HepG2 (cell line): Measurements from ENCODE around the gene BCL2L1. TPM values are rescaled to one million over a fixed set of nuclear protein-coding genes. Genes with fewer than 3 reads are reported as not detected.

Experiments
- BRCA1 ChIP-seq: sonication (generic); formaldehyde crosslinking; IDR thresholded peaks from 2 replicates; pipeline ENCODE4 v1.4.0; 2020; ENCODE audit warnings: missing genetic modification reagents
- FOXK1 ChIP-seq: sonication (generic); formaldehyde crosslinking; IDR thresholded peaks from 2 replicates; pipeline ENCODE4 v1.4.0; 2020; ENCODE audit warnings: low read depth, missing genetic modification reagents, borderline replicate concordance
- GATAD2A ChIP-seq: IDR thresholded peaks from 2 replicates; pipeline ENCODE4 v1.6.1; 2016
- HMG20B ChIP-seq: conservative IDR thresholded peaks from 2 replicates; pipeline ENCODE4 v1.6.1; 2016; ENCODE audit warnings: missing genetic modification reagents, missing compliant biosample characterization
- HNF4G ChIP-seq, 2 experiments: sonication (generic) in 1 of 2; formaldehyde crosslinking in 1 of 2; IDR thresholded peaks; 2 replicates each; pipeline versions ENCODE4 v1.4.0 to v1.6.1; 2011 to 2020; ENCODE audit warnings: borderline replicate concordance in 2 of 2, low read depth in 2 of 2, mild to moderate bottlenecking in 2 of 2, low read length in 1 of 2, missing genetic modification reagents in 1 of 2, moderate library complexity in 1 of 2
- ISL2 ChIP-seq: sonication (generic); formaldehyde crosslinking; IDR thresholded peaks from 2 replicates; pipeline ENCODE4 v1.5.0; 2020; ENCODE audit warnings: missing genetic modification reagents
- MEIS1 ChIP-seq: sonication (generic); formaldehyde crosslinking; IDR thresholded peaks from 2 replicates; pipeline ENCODE4 v1.9.0; 2021; ENCODE audit warnings: mild to moderate bottlenecking, missing genetic modification reagents, moderate library complexity, borderline replicate concordance
- MIER2 ChIP-seq: IDR thresholded peaks from 2 replicates; pipeline ENCODE4 v1.6.1; 2016; ENCODE audit warnings: missing biosample characterization, missing genetic modification reagents
- PTBP1 ChIP-seq: fragments of 200-400 bp; formaldehyde crosslinking; IDR thresholded peaks from 2 replicates; pipeline ENCODE4 v1.6.1; 2018; ENCODE audit warnings: low read length, low read depth; ENCODE audit not compliant: poor library complexity, severe bottlenecking
- REXO4 ChIP-seq: sonication (generic); formaldehyde crosslinking; IDR thresholded peaks from 2 replicates; pipeline ENCODE4 v1.8.0; 2022; ENCODE audit warnings: missing genetic modification reagents, mild to moderate bottlenecking, borderline replicate concordance
- SPEN ChIP-seq: sonication (generic); formaldehyde crosslinking; IDR thresholded peaks from 2 replicates; pipeline ENCODE4 v1.5.1; 2020; ENCODE audit warnings: low read depth, mild to moderate bottlenecking, missing genetic modification reagents
- TBL1XR1 ChIP-seq: fragments of 150-350 bp; IDR thresholded peaks from 2 replicates; pipeline ENCODE4 v1.6.1; 2014; ENCODE audit warnings: borderline replicate concordance, low read length; ENCODE audit not compliant: partially characterized antibody
- TBX3 ChIP-seq: fragments of 450-650 bp; IDR thresholded peaks from 2 replicates; pipeline ENCODE4 v1.6.1; 2017; ENCODE audit warnings: antibody characterized with exemption, mild to moderate bottlenecking, inconsistent platforms, borderline replicate concordance
- TEAD3 ChIP-seq: optimal IDR thresholded peaks from 2 replicates; pipeline ENCODE3; 2016; ENCODE audit warnings: borderline replicate concordance
- TMF1 ChIP-seq: sonication (generic); formaldehyde crosslinking; IDR thresholded peaks from 2 replicates; pipeline ENCODE4 v1.8.1; 2022; ENCODE audit warnings: low read depth, missing genetic modification reagents
- ZNF180 ChIP-seq: sonication (generic); formaldehyde crosslinking; IDR thresholded peaks from 2 replicates; pipeline ENCODE4 v1.4.0; 2020; ENCODE audit warnings: low read depth, missing genetic modification reagents, borderline replicate concordance
- ZNF260 ChIP-seq: sonication (generic); formaldehyde crosslinking; IDR thresholded peaks from 2 replicates; pipeline ENCODE4 v1.4.0; 2020; ENCODE audit warnings: missing genetic modification reagents, low read depth, mild to moderate bottlenecking, borderline replicate concordance
- ZNF292 ChIP-seq: sonication (generic); formaldehyde crosslinking; IDR thresholded peaks from 2 replicates; pipeline ENCODE4 v1.8.1; 2022; ENCODE audit warnings: mild to moderate bottlenecking, low read depth, missing genetic modification reagents, borderline replicate concordance
- ZNF749 ChIP-seq: sonication (generic); formaldehyde crosslinking; IDR thresholded peaks from 2 replicates; pipeline ENCODE4 v1.8.0; 2022; ENCODE audit warnings: mild to moderate bottlenecking, missing genetic modification reagents, moderate library complexity, borderline replicate concordance
- ZSCAN21 ChIP-seq: sonication (generic); formaldehyde crosslinking; IDR thresholded peaks from 2 replicates; pipeline ENCODE4 v1.8.0; 2022; ENCODE audit warnings: mild to moderate bottlenecking, missing genetic modification reagents, moderate library complexity, borderline replicate concordance
- ZSCAN30 ChIP-seq: sonication (generic); formaldehyde crosslinking; IDR thresholded peaks from 2 replicates; pipeline ENCODE4 v1.5.0; 2020; ENCODE audit warnings: mild to moderate bottlenecking, missing genetic modification reagents
- polyA plus RNA-seq, 8 experiments: library from polyadenylated mRNA; depleted of rRNA in 3 of 8; stranded (reverse) in 7 of 8; unstranded in 1 of 8; fragments of >200 nt; fragmentation: Illumina TruSeq in 4 of 8; extraction: Trizol in 4 of 8; gene quantifications; 2 replicates each; pipeline versions ENCODE4 v1.2.1 to v1.2.3, GENCODE V29; 2011 to 2016; ENCODE audit warnings: low read depth in 4 of 8, missing spikeins in 1 of 8, mixed read lengths in 1 of 8; ENCODE audit not compliant: insufficient read depth in 1 of 8
- total RNA-seq, 5 experiments: library from RNA; depleted of rRNA; stranded (reverse); fragments of >200 nt; fragmentation: Illumina TruSeq; extraction: Trizol; gene quantifications; 2 replicates each; pipeline ENCODE4 v1.2.3, GENCODE V29; 2016; ENCODE audit warnings: low read depth in 1 of 5
- TF ChIP-seq, protein P1 (sequence below): sonication (generic); formaldehyde crosslinking; conservative IDR thresholded peaks from 2 replicates; pipeline ENCODE4 v1.4.0; 2020; ENCODE audit warnings: mild to moderate bottlenecking, missing genetic modification reagents, moderate library complexity
- TF ChIP-seq, protein P2 (sequence below): IDR thresholded peaks from 2 replicates; pipeline ENCODE4 v1.6.1; 2016; ENCODE audit warnings: missing compliant biosample characterization, missing genetic modification reagents, borderline replicate concordance

The BCL2L1 gene
- total and polyA plus RNA-seq, 2 of the 13 experiments (the other 11 are each of a cell fraction or from before 2014, with no cell fraction given) = 164 to 258 TPM

DNA sequence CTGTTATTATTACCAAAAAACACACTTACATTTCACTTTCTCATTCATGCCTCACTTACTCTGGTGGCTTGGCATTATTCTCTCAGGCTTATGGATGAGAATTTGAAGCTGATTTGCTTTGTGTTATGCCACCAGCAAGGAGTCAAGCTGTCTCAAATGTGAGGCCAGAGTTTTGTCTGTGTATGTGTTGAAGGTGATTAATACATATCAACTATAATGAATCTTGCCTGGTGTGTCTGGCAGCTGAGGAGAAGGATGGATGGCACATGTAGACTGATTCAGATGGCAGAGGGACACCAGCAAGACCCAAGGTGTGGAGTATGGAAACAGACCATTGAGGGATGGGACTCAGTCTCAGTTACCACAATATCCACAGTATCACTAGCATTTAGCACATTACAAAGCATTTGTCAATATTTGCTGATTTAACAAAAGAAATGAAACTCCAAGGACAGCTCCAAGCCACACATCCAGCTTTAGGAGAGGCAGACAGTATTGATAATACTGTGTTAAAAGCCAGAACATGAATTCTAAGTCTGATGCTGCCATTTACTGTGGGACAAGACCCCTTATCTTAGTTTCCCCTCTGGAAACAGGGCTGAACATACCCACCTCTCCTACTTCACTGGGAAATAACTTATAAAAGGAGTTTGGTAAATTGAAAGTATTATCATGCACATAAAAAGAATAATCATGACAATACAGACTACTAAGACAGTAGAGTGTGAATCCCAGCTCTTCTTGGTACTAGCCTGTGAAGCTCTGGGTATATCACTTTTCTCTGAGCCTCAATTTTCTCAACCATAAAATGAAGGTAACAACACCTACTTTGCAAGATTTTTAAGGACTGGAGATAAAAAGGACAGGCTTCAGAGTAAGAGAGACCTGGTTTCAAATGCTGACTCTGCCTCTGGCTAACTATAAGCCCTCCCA is 11.2 kb downstream of the BCL2L1 start (continued):
- TF ChIP-seq, protein P1, sequence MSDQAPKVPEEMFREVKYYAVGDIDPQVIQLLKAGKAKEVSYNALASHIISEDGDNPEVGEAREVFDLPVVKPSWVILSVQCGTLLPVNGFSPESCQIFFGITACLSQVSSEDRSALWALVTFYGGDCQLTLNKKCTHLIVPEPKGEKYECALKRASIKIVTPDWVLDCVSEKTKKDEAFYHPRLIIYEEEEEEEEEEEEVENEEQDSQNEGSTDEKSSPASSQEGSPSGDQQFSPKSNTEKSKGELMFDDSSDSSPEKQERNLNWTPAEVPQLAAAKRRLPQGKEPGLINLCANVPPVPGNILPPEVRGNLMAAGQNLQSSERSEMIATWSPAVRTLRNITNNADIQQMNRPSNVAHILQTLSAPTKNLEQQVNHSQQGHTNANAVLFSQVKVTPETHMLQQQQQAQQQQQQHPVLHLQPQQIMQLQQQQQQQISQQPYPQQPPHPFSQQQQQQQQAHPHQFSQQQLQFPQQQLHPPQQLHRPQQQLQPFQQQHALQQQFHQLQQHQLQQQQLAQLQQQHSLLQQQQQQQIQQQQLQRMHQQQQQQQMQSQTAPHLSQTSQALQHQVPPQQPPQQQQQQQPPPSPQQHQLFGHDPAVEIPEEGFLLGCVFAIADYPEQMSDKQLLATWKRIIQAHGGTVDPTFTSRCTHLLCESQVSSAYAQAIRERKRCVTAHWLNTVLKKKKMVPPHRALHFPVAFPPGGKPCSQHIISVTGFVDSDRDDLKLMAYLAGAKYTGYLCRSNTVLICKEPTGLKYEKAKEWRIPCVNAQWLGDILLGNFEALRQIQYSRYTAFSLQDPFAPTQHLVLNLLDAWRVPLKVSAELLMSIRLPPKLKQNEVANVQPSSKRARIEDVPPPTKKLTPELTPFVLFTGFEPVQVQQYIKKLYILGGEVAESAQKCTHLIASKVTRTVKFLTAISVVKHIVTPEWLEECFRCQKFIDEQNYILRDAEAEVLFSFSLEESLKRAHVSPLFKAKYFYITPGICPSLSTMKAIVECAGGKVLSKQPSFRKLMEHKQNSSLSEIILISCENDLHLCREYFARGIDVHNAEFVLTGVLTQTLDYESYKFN (CRISPR knock-in tag) = peak; percentile 71
- TF ChIP-seq ZSCAN21 (peak; percentile 71; the same call in 1 of the 2 replicates), ZNF180 (CRISPR knock-in tag) (no peak), SPEN (CRISPR knock-in tag) (peak; percentile 31; the same call in 1 of the 2 replicates), TBL1XR1 (peak; percentile 62), ZNF292 (CRISPR knock-in tag) (no peak), MEIS1 (0 out of 2 replicates have a peak, but pooled peaks have one; percentile 53), TBX3 (peak; percentile 95), HMG20B (0 out of 2 replicates have a peak, but pooled peaks have one; percentile 49), PTBP1 (no peak), ZNF260 (CRISPR knock-in tag) (no peak), MIER2 (no peak), ZSCAN30 (CRISPR knock-in tag) (no peak), ZNF749 (CRISPR knock-in tag) (0 out of 2 replicates have a peak, but pooled peaks have one; percentile 51), REXO4 (CRISPR knock-in tag) (no peak), FOXK1 (0 out of 2 replicates have a peak, but pooled peaks have one; percentile 34), ISL2 (CRISPR knock-in tag) (peak; percentile 85), TMF1 (CRISPR knock-in tag) (no peak), TEAD3 (CRISPR knock-in tag) (peak; percentile 35), BRCA1 (CRISPR knock-in tag) (0 out of 2 replicates have a peak, but pooled peaks have one; percentile 46), HNF4G (IDR thresholded peaks at IDR 0.05; ENCODE audit: borderline replicate concordance, low read depth, low read length) (no peak), HNF4G (CRISPR knock-in tag; IDR thresholded peaks at IDR 0.05; ENCODE audit: borderline replicate concordance, low read depth) (peak; percentile 37; the same call in 1 of the 2 replicates), GATAD2A (CRISPR knock-in tag) (peak; percentile 96)
- TF ChIP-seq, protein P2, sequence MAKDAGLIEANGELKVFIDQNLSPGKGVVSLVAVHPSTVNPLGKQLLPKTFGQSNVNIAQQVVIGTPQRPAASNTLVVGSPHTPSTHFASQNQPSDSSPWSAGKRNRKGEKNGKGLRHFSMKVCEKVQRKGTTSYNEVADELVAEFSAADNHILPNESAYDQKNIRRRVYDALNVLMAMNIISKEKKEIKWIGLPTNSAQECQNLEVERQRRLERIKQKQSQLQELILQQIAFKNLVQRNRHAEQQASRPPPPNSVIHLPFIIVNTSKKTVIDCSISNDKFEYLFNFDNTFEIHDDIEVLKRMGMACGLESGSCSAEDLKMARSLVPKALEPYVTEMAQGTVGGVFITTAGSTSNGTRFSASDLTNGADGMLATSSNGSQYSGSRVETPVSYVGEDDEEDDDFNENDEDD = no peak; the same call in 1 of the 2 replicates
